Stimulated activated CD4-positive, alpha-beta T cell treated with anti-CD3 and anti-CD28 coated beads, TNF-alpha, amount 100 ng/mL, for 48 hours (primary cell): ENCODE data around the gene RAB23.
A peak's percentile ranks its signal among the peaks of the same experiment; 100 is the strongest.

Source experiments
- DNase-seq, 3 donors: peaks; one replicate each; pipeline ENCODE4 v3.0.0-alpha.2; 2020; ENCODE audit warnings: low read depth in 3 of 3

The RAB23 gene

GRCh38 chr6:57182017-57182432 is 40.1 kb downstream of the RAB23 start:
- no peak for DNase-seq

DNA sequence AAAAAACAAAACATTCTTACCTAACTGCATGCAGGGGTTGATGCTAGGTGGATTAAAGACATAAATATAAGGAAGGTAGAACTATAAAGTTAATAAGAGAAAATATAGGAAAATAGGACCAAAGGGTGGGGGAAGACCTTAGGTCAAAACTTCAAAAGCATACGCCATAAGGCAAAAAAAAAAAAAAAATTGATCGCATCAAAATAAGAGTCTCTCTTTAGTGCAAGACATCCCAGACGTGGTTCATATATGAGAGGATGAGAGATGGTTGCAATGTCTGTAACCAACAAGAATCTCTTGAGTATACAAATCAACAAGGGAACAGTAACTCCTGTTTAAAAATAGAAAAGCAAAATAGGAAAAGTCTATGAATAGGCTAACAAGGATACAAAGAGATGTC is 41.5 kb downstream of the RAB23 start:
- no peak for DNase-seq

GRCh38 chr6:57177545-57178265 is 44.4 kb downstream of the RAB23 start:
- no peak for DNase-seq

GRCh38 chr6:57174511-57174907 is 47.6 kb downstream of the RAB23 start:
- no peak for DNase-seq

DNA sequence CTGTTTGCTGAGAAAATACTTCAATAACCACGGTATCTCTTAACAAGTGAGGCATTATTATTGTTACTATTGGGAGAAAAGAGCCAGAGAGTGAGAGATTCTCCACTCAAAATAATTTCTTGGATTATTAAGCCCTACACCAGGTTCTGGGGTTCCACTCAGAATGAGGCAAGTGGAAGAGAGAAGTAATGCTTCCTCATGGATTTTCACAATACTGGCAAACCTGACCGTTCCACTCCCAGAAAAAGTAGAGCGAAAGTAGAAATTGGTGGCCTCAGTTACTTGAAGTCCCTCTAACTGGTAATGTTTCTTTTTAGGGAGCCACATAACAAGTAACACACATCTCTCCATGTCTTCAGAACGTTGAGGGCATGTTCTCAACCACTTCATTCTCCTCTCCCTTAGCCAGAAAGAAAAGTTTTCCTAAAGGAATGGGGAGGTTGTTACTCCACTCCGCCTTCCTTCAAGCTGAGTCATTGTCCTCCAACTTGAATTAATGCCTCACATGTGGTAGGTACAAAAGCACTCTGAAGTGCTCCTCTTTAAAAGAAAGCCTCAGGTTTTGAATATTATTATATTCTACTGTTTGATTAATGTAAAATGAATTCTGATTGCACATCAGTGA is 48.1 kb downstream of the RAB23 start:
- no peak for DNase-seq

DNA sequence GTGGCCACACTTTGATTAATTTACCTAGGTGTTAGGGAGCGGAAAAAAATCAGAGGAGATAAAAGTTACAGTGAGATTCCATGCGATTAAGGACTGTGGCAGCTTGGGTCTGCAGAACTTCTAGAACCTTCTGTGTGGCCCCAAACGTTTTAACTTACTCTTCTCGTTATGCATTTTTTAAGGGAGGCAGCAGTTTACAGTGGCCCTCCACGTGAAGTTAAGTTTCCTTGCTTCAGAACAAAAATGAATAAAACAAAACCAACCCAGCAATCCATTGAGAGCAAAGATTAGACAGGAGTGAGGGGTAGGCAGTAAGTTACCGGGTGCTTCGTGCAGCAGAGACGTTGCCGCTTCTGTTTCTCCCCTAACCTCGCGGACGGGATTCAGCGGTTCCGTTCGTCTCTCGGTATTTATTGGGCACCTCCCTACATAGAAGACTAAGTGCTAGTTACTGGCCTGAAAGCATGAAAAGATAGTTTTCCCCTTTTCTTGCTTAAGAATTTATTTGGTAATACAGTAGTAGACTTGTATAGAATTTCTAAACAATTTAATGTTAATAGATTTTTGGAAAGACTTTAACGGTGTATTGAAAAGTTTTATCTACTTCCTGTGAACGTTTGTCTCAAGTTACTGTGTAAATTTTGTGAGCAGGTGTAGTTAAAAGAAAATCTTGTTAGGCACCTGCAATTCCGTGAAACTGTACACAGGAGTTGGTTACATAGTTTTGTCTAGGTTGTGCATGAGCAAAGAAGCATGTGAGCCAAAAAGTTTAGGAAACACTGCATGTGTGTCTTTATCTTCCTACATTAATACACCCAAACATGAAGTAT is 48.8 kb downstream of the RAB23 start:
- peak in 2 of 3 donors; percentile 11 for DNase-seq

GRCh38 chr6:57172136-57173055 is 49.7 kb downstream of the RAB23 start, which contains the start of gene BAG2:
Gene BAG2 (plus strand): TSS chr6:57172326. CDS start chr6:57172698, 372 bp downstream.
- DNase-seq: peak; percentile 83 to 91 (median 88)

DNA sequence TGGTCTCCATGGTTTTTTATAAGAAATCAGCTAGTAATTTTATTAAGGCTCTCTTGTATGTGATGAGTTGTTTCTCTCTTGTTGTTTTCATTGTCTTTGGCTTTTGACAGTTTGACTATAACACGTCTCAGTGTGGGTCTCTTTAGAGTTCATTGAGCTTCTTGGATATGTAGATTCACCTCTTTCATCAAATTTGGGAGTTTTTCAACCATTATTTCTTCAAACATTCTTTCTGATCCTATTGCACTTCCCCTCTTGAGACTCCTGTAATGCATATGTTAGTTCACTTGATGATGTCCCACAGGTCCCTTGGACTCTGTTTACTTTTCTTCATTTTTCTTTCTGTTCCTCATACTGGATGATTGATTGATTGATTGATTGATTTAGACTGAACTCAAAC is 57.0 kb downstream of the RAB23 start:
- no peak for DNase-seq

- no peak for DNase-seq
Measured at GRCh38 chr6:57163956-57164355, 58.2 kb downstream of the RAB23 start.

DNA sequence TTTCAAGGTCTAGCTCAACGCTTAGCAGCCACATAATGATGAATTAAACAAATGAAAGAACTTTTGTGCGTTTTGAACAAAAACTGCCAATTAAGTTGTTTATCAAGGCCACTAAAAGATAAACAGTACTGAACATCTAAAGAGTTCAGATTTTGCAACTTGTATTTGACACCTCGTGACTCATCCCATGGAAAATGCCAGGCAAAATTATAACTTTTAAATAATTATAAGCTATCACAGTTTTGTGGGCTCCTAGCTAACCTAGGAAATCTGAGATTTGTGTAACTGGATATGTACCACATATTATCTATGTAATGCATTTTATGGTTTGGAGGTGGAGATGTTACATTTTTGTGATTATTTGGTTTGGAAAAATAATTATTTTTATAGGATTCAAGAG is 59.6 kb downstream of the RAB23 start:
- DNase-seq: no peak

- DNase-seq: no peak
Measured at GRCh38 chr6:57162028-57162427, 60.1 kb downstream of the RAB23 start.

- no peak for DNase-seq
Measured at GRCh38 chr6:57159127-57159526, 63.0 kb downstream of the RAB23 start.

GRCh38 chr6:57158658-57159057 is 63.4 kb downstream of the RAB23 start:
- DNase-seq: no peak

GRCh38 chr6:57147955-57148858 is 73.9 kb downstream of the RAB23 start:
- no peak for DNase-seq

DNA sequence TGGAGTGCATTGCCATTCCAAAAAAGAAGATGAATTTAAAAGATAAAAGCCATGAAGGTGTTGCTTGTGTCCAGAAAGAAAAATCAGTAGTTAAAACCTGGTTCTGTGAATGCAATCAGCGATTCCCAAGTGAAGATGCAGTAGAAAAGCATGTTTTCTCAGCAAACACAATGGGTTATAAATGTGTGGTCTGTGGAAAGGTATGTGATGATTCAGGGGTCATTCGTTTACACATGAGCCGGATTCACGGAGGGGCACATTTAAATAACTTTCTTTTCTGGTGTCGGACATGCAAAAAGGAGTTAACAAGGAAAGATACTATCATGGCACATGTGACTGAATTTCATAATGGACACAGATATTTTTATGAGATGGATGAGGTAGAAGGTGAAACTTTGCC is 74.7 kb downstream of the RAB23 start:
- no peak for DNase-seq

GRCh38 chr6:57143690-57144089 is 78.4 kb downstream of the RAB23 start:
- DNase-seq: no peak

- DNase-seq: no peak
Measured at GRCh38 chr6:57142178-57142525, 80.0 kb downstream of the RAB23 start.

- no peak for DNase-seq
Measured at GRCh38 chr6:57141451-57142177, 80.5 kb downstream of the RAB23 start.

DNA sequence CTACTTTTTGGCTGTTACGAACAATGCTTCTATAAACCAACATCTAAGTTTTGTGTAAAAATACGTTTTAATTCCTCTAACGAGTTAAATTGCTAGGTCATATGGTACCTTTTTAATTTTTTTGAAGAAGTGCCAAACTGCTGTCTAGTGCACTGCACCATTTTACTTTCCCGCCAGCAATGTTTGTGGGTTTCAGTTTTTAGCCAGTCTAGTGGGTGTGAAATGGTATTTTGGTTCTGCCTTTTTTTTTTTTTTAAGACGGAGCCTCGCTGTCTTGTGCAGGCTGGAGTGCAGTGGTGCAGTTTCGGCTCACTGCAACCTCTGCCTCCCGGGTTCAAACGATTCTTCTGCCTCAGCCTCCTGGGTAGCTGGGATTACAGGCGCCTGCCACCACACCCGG is 84.1 kb downstream of the RAB23 start:
- no peak for DNase-seq

- DNase-seq: no peak
Measured at GRCh38 chr6:57137350-57137749, 84.8 kb downstream of the RAB23 start.
